Esophagus muscularis mucosa (tissue), 4 donors: ENCODE measurements around the gene PDS5A. TPM values are rescaled to one million over a fixed set of nuclear protein-coding genes. Genes with fewer than 3 reads are reported as not detected.

Source experiments
- DNase-seq: peaks from one replicate; pipeline ENCODE4 v3.0.0-alpha.2; 2017; ENCODE audit errors: extremely low spot score
- H3K27ac ChIP-seq, 4 donors: fragments of 200-600 bp; sonication (generic); replicated peaks in 1 of 4; 1 replicate in 3 of 4; 2 replicates in 1 of 4; pipeline ENCODE4 v1.5.1; 2016 to 2019; ENCODE audit warnings: mild to moderate bottlenecking in 1 of 4
- H3K27me3 ChIP-seq, 4 donors: fragments of 200-600 bp; sonication (generic); one replicate each; pipeline versions ENCODE4 v1.5.1 to v1.6.0; 2016 to 2019
- H3K36me3 ChIP-seq, 4 donors: fragments of 200-600 bp; sonication (generic); one replicate each; pipeline ENCODE4 v1.5.1; 2016 to 2019
- H3K4me1 ChIP-seq, 4 donors: fragments of 200-600 bp; sonication (generic); one replicate each; pipeline ENCODE4 v1.5.1; 2016 to 2019
- H3K4me3 ChIP-seq, 4 donors: fragments of 200-600 bp; sonication (generic); 1 replicate in 2 of 4; 2 replicates in 2 of 4; pipeline ENCODE4 v1.5.1; 2016 to 2019; ENCODE audit warnings: mild to moderate bottlenecking in 4 of 4, moderate library complexity in 1 of 4
- H3K9me3 ChIP-seq, 4 donors: fragments of 200-600 bp; sonication (generic); 1 replicate in 3 of 4; 2 replicates in 1 of 4; pipeline ENCODE4 v1.5.1; 2016 to 2019
- CTCF ChIP-seq, 3 experiments: fragments of 200-600 bp in 2 of 3; fragments of 450-650 bp in 1 of 3; sonication (generic) in 2 of 3; IDR thresholded peaks; one replicate each; pipeline ENCODE4 v1.5.1; 2017 to 2019; ENCODE audit warnings: antibody characterized with exemption in 3 of 3, mild to moderate bottlenecking in 2 of 3, moderate library complexity in 1 of 3
- EP300 ChIP-seq: sonication (generic); formaldehyde crosslinking; IDR thresholded peaks from one replicate; pipeline ENCODE4 v1.6.1; 2017; ENCODE audit warnings: antibody characterized with exemption
- POLR2A ChIP-seq: fragments of 450-650 bp; IDR thresholded peaks from one replicate; pipeline ENCODE4 v1.6.1; 2017; ENCODE audit warnings: antibody characterized with exemption, moderate library complexity, mild to moderate bottlenecking, low read depth
- POLR2AphosphoS5 ChIP-seq, 2 donors: sonication (generic); formaldehyde crosslinking; IDR thresholded peaks; one replicate each; pipeline ENCODE4 v1.6.1; 2017; ENCODE audit warnings: antibody characterized with exemption in 2 of 2
- WGBS: methylation state at CpG from one replicate; pipeline ENCODE4 v1.1.5; 2018; 5-methylcytosine and 5-hydroxymethylcytosine counted together
- intact Hi-C: fragments of 100-400 bp; cut with DNase I; formaldehyde crosslinking; loops from one replicate; pipeline ENCODE4 v1.15.1; 2023
- total RNA-seq, 4 donors: library from RNA; depleted of rRNA; stranded (reverse); fragments of >200 nt; gene quantifications; one replicate each; pipeline versions ENCODE4 v1.1.0 to v1.2.1, GENCODE V29; 2016

Gene PDS5A
- total RNA-seq, 4 donors from 2014 or later = 48.2 to 56.1 (median 51.3) TPM

- Histone ChIP-seq H3K4me3 (no peak overlapping the region), H3K9me3 (no peaks in the 10 kb centered on the region), H3K27me3 (no peaks in the 10 kb centered on the region), H3K36me3 (peaks cover 8 to 89% (median 43%) of the 10 kb centered on the region in 4 donors), H3K27ac (no peak overlapping the region), H3K4me1 (no peaks in the 10 kb centered on the region)
- intact Hi-C loops = no loop called here
- DNase-seq = no peak
- no peak for TF ChIP-seq POLR2AphosphoS5 (IDR thresholded peaks at IDR 0.05)
- no peak for TF ChIP-seq CTCF (IDR thresholded peaks at IDR 0.05)
- TF ChIP-seq EP300 = no peak
- TF ChIP-seq POLR2A = no peak
- WGBS = 97% methylated on average over 2 of the region's 2 CpGs
Measured at GRCh38 chr4:39881789-39882188, 95.9 kb downstream of the PDS5A start.

GRCh38 chr4:39877971-39878370 is 99.7 kb downstream of the PDS5A start:
- TF ChIP-seq POLR2A = no peak
- TF ChIP-seq CTCF (IDR thresholded peaks at IDR 0.05) = no peak
- TF ChIP-seq EP300 = no peak
- no peak for TF ChIP-seq POLR2AphosphoS5 (IDR thresholded peaks at IDR 0.05)
- peaks cover 18 to 89% (median 48%) of the 10 kb centered on the region in 4 donors for H3K36me3 ChIP-seq
- intact Hi-C loops = no loop called here

GRCh38 chr4:39873823-39874222 is 103.9 kb downstream of the PDS5A start:
- Histone ChIP-seq H3K9me3 (no peaks in the 10 kb centered on the region), H3K27me3 (no peaks in the 10 kb centered on the region), H3K27ac (no peak overlapping the region), H3K4me1 (no peaks in the 10 kb centered on the region), H3K36me3 (peaks cover 22 to 98% (median 68%) of the 10 kb centered on the region in 4 donors), H3K4me3 (no peak overlapping the region)
- 93% methylated on average over 2 of the region's 2 CpGs for WGBS
- TF ChIP-seq POLR2A = no peak
- TF ChIP-seq EP300 = no peak
- no peak for TF ChIP-seq CTCF (IDR thresholded peaks at IDR 0.05)
- no peak for TF ChIP-seq POLR2AphosphoS5 (IDR thresholded peaks at IDR 0.05)
- intact Hi-C loops = no loop called here
- no peak for DNase-seq

More at GRCh38 chr4:39877971-39878370, 99.7 kb downstream of the PDS5A start:
- Histone ChIP-seq H3K4me1 (no peaks in the 10 kb centered on the region), H3K4me3 (no peak overlapping the region), H3K27me3 (no peaks in the 10 kb centered on the region), H3K27ac (no peak overlapping the region), H3K9me3 (no peaks in the 10 kb centered on the region)
- no peak for DNase-seq
- WGBS = 85% methylated on average over 8 of the region's 8 CpGs

GRCh38 chr4:39865280-39865679 is 112.4 kb downstream of the PDS5A start:
- no peak for TF ChIP-seq EP300
- TF ChIP-seq POLR2A = no peak
- TF ChIP-seq POLR2AphosphoS5 (IDR thresholded peaks at IDR 0.05) = no peak
- TF ChIP-seq CTCF (IDR thresholded peaks at IDR 0.05) = no peak
- Histone ChIP-seq H3K4me3 (no peak overlapping the region), H3K36me3 (peaks cover 17 to 92% (median 53%) of the 10 kb centered on the region in 4 donors), H3K27me3 (no peaks in the 10 kb centered on the region), H3K9me3 (no peaks in the 10 kb centered on the region), H3K27ac (no peak overlapping the region), H3K4me1 (no peaks in the 10 kb centered on the region)
- no peak for DNase-seq
- 96% methylated on average over 3 of the region's 3 CpGs for WGBS
- intact Hi-C loops = no loop called here

- TF ChIP-seq CTCF (IDR thresholded peaks at IDR 0.05) = no peak
- TF ChIP-seq POLR2A = no peak
- TF ChIP-seq POLR2AphosphoS5 (IDR thresholded peaks at IDR 0.05) = no peak
- Histone ChIP-seq H3K4me3 (no peak overlapping the region), H3K27ac (no peak overlapping the region), H3K9me3 (no peaks in the 10 kb centered on the region), H3K27me3 (no peaks in the 10 kb centered on the region), H3K4me1 (no peaks in the 10 kb centered on the region), H3K36me3 (peaks cover 21 to 92% (median 55%) of the 10 kb centered on the region in 4 donors)
- WGBS = 96% methylated on average over 6 of the region's 6 CpGs
- intact Hi-C loops = no loop called here
- no peak for DNase-seq
Measured at GRCh38 chr4:39864391-39864790, 113.3 kb downstream of the PDS5A start.
